Measurements from ENCODE around the gene ISG20.

- TF ChIP-seq, protein P1, sequence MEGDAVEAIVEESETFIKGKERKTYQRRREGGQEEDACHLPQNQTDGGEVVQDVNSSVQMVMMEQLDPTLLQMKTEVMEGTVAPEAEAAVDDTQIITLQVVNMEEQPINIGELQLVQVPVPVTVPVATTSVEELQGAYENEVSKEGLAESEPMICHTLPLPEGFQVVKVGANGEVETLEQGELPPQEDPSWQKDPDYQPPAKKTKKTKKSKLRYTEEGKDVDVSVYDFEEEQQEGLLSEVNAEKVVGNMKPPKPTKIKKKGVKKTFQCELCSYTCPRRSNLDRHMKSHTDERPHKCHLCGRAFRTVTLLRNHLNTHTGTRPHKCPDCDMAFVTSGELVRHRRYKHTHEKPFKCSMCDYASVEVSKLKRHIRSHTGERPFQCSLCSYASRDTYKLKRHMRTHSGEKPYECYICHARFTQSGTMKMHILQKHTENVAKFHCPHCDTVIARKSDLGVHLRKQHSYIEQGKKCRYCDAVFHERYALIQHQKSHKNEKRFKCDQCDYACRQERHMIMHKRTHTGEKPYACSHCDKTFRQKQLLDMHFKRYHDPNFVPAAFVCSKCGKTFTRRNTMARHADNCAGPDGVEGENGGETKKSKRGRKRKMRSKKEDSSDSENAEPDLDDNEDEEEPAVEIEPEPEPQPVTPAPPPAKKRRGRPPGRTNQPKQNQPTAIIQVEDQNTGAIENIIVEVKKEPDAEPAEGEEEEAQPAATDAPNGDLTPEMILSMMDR (IDR thresholded peaks at IDR 0.05): no peak
- no peak for TF ChIP-seq ZFX (IDR thresholded peaks at IDR 0.05; ENCODE audit: borderline replicate concordance)
Measured at GRCh38 chr15:88644741-88645140, 5.9 kb downstream of the ISG20 start.

All from 22Rv1 (cell line).